Body of pancreas (tissue), 4 donors: ENCODE results near the gene H19.

ENCODE experiments used
- POLR2A ChIP-seq, 3 donors: fragments of 450-650 bp; IDR thresholded peaks; one replicate each; pipeline ENCODE4 v1.6.1; 2016; ENCODE audit warnings: antibody characterized with exemption in 3 of 3, mild to moderate bottlenecking in 2 of 3
- TF ChIP-seq, protein P1 (sequence below), 7 experiments: fragments of 450-650 bp in 4 of 7; fragments of 200-600 bp in 3 of 7; sonication (generic) in 3 of 7; IDR thresholded peaks; one replicate each; pipeline ENCODE4 v1.5.1; 2016 to 2019; ENCODE audit warnings: antibody characterized with exemption in 7 of 7

DNA sequence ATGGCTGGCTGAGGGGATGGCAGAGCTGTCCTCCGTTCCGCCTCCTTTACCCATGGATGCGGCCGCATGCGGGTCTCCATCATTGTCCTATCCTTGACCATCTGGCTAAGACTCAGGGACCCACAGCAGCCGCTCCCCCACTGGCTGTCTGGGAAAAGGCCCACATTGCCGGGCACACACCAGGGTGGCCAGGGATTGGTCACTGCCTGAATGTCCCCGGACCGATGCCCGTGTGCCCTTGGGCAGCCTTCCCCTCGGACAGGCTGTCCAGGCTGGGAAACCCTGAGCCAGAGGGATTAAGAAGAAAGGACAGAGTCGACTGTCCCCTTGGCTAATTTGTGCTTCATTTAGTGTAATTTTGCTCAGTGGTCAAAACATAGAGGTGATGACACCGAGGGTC, 22.5 kb downstream of the H19 start:
- TF ChIP-seq POLR2A (IDR thresholded peaks at IDR 0.05), result no peak
- TF ChIP-seq, protein P1, sequence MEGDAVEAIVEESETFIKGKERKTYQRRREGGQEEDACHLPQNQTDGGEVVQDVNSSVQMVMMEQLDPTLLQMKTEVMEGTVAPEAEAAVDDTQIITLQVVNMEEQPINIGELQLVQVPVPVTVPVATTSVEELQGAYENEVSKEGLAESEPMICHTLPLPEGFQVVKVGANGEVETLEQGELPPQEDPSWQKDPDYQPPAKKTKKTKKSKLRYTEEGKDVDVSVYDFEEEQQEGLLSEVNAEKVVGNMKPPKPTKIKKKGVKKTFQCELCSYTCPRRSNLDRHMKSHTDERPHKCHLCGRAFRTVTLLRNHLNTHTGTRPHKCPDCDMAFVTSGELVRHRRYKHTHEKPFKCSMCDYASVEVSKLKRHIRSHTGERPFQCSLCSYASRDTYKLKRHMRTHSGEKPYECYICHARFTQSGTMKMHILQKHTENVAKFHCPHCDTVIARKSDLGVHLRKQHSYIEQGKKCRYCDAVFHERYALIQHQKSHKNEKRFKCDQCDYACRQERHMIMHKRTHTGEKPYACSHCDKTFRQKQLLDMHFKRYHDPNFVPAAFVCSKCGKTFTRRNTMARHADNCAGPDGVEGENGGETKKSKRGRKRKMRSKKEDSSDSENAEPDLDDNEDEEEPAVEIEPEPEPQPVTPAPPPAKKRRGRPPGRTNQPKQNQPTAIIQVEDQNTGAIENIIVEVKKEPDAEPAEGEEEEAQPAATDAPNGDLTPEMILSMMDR (IDR thresholded peaks at IDR 0.05), result no peak
